DOHH2 (cell line): ENCODE measurements around the gene APLF.

Experiments used
- H3F3A ChIP-seq: fragments of 200-600 bp; sonication (generic), shearing (Covaris generic); 2 replicates; pipeline ENCODE4 v1.6.0; 2016; ENCODE audit warnings: antibody characterized with exemption, mild to moderate bottlenecking; ENCODE audit not compliant: control insufficient read depth, insufficient read depth
- H3K27ac ChIP-seq: fragments of 200-600 bp; sonication (generic); 2 replicates; pipeline ENCODE4 v1.5.1; 2014; ENCODE audit warnings: low read depth, mild to moderate bottlenecking, low read length, moderate library complexity
- H3K27me3 ChIP-seq: fragments of 200-600 bp; sonication (generic); 2 replicates; pipeline ENCODE4 v1.6.1; 2014; ENCODE audit warnings: mild to moderate bottlenecking, low read length, mixed read lengths; ENCODE audit not compliant: control insufficient read depth
- H3K36me3 ChIP-seq: fragments of 200-600 bp; sonication (generic); 2 replicates; pipeline ENCODE4 v1.6.1; 2014; ENCODE audit warnings: mild to moderate bottlenecking, low read length, moderate library complexity, mixed read lengths; ENCODE audit not compliant: control insufficient read depth
- H3K4me1 ChIP-seq: fragments of 200-600 bp; sonication (generic); 2 replicates; pipeline ENCODE4 v1.6.1; 2014; ENCODE audit warnings: mild to moderate bottlenecking, low read length, mixed read lengths; ENCODE audit not compliant: control insufficient read depth
- H3K4me2 ChIP-seq: fragments of 200-600 bp; sonication (generic); 2 replicates; pipeline ENCODE4 v1.6.0; 2014; ENCODE audit warnings: mild to moderate bottlenecking, low read length, moderate library complexity
- H3K4me3 ChIP-seq: fragments of 200-600 bp; sonication (generic); 2 replicates; pipeline ENCODE4 v1.5.1; 2014; ENCODE audit warnings: mild to moderate bottlenecking, low read length, mixed read lengths
- H3K79me2 ChIP-seq: fragments of 200-600 bp; sonication (generic); 2 replicates; pipeline ENCODE4 v1.6.1; 2014; ENCODE audit warnings: mild to moderate bottlenecking, low read length, mixed read lengths; ENCODE audit not compliant: control insufficient read depth
- H3K9me2 ChIP-seq: fragments of 200-600 bp; sonication (generic); replicated peaks from 2 replicates; pipeline ENCODE4 v1.6.1; 2014; ENCODE audit warnings: mild to moderate bottlenecking, low read length, mixed read lengths; ENCODE audit not compliant: control insufficient read depth
- H3K9me3 ChIP-seq: fragments of 200-600 bp; sonication (generic); 2 replicates; pipeline ENCODE4 v1.6.1; 2014; ENCODE audit warnings: antibody characterized with exemption, low read length, mixed read lengths; ENCODE audit not compliant: control insufficient read depth, insufficient read depth
- H4K20me1 ChIP-seq: fragments of 200-600 bp; sonication (generic); 2 replicates; pipeline ENCODE4 v1.6.0; 2014; ENCODE audit warnings: low read depth, mild to moderate bottlenecking, antibody characterized with exemption, low read length, moderate library complexity; ENCODE audit not compliant: control insufficient read depth, insufficient read depth
- EZH2phosphoT487 ChIP-seq: fragments of 200-600 bp; sonication (generic); IDR thresholded peaks from 2 replicates; pipeline ENCODE4 v1.6.1; 2017; ENCODE audit warnings: borderline replicate concordance, mild to moderate bottlenecking, antibody characterized with exemption, low read length, moderate library complexity, mixed read lengths
- TF ChIP-seq, protein P1 (sequence below): fragments of 200-600 bp; sonication (generic); IDR thresholded peaks from one replicate; pipeline ENCODE4 v1.5.1; 2014; ENCODE audit warnings: antibody characterized with exemption, mild to moderate bottlenecking, low read depth, low read length; ENCODE audit not compliant: poor library complexity, severe bottlenecking

Gene APLF

DNA sequence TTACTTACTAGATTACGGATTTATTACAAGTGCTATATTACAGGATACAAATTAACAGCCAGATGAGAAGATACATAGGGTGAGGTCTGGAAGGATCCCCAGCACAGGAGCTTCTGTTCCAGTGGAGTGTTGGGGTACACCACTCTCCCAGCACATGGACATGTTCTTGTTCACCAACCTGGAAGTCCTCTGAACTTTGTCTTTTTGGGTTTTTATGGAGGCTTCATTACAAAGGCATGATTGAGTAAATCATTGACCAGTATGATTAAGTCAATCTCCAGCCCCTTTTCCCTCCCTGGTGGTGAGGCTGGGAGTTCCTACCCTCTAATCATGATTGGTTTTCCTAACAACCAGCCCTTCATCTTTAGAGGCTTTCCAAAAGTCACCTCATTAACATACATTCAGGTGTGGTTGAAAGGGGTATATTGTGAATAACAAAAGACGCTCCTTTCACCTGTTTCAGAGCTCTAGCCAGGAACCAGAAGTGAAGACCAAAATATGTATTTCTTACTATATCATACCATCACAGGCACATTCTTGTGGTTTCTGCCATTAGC, 38.3 kb downstream of the APLF start:
- H3K4me1 ChIP-seq, result no peaks in the 10 kb centered on the region
- H3K79me2 ChIP-seq, result no peaks in the 10 kb centered on the region
- no peaks in the 10 kb centered on the region for H3K27me3 ChIP-seq
- TF ChIP-seq, protein P1, sequence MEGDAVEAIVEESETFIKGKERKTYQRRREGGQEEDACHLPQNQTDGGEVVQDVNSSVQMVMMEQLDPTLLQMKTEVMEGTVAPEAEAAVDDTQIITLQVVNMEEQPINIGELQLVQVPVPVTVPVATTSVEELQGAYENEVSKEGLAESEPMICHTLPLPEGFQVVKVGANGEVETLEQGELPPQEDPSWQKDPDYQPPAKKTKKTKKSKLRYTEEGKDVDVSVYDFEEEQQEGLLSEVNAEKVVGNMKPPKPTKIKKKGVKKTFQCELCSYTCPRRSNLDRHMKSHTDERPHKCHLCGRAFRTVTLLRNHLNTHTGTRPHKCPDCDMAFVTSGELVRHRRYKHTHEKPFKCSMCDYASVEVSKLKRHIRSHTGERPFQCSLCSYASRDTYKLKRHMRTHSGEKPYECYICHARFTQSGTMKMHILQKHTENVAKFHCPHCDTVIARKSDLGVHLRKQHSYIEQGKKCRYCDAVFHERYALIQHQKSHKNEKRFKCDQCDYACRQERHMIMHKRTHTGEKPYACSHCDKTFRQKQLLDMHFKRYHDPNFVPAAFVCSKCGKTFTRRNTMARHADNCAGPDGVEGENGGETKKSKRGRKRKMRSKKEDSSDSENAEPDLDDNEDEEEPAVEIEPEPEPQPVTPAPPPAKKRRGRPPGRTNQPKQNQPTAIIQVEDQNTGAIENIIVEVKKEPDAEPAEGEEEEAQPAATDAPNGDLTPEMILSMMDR, result no peak
- no peak for TF ChIP-seq EZH2phosphoT487
- no peaks in the 10 kb centered on the region for H4K20me1 ChIP-seq
- peaks cover 3% of the 10 kb centered on the region; the same call in 1 of the 2 replicates for H3K36me3 ChIP-seq
- H3F3A ChIP-seq, result no peaks in the 10 kb centered on the region
- H3K27ac ChIP-seq, result no peak overlapping the region
- no peak overlapping the region for H3K4me2 ChIP-seq
- H3K9me2 ChIP-seq, result no peaks in the 10 kb centered on the region
- H3K4me3 ChIP-seq, result no peak overlapping the region
- H3K9me3 ChIP-seq, result no peaks in the 10 kb centered on the region

DNA sequence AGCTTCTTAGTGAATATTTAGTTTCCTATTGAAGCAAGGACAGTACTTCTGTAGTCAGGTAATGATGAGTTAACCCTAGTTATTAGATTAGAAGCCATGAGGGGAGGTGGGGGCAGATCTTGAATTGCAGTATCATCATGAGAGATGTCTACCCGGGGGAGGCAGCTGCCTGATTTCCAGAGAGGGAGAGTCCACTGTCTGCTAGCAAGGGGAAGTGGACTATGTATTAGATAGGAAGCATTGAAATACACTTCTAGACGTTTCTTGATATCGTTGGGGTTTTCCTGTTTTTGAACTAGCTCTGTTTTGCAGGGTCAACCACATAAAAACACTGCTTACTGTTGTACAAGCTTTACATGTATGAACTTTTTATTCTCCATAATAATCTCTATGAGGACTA, 38.8 kb downstream of the APLF start:
- Histone ChIP-seq H3K4me1 (no peaks in the 10 kb centered on the region), H3K9me2 (no peaks in the 10 kb centered on the region), H4K20me1 (no peaks in the 10 kb centered on the region), H3K9me3 (no peaks in the 10 kb centered on the region), H3F3A (no peaks in the 10 kb centered on the region), H3K27me3 (no peaks in the 10 kb centered on the region), H3K4me3 (no peak overlapping the region), H3K27ac (no peak overlapping the region), H3K79me2 (no peaks in the 10 kb centered on the region), H3K36me3 (peaks cover 3% of the 10 kb centered on the region; the same call in 1 of the 2 replicates), H3K4me2 (no peak overlapping the region)
- TF ChIP-seq EZH2phosphoT487, result no peak
- TF ChIP-seq, protein P1, result no peak

DNA sequence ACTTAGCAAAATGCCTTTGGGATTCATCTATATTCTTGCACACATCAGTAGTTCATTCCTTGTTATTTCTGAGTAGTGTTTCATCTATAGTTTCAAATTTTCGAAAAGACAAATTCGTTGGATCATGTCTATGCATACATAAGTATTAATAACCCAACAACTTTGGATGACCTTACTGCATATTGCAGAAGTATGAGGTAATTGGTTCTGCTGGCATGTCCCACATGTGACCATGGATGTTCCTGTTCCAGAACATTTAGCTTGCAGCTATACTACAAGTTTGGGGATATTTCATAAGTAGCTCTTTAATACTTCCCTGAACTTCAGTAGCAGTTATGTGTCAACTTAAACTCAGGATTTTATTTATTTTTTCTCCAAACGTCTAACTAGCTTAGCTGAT, 44.9 kb downstream of the APLF start:
- Histone ChIP-seq H3K4me3 (no peak overlapping the region), H3K27me3 (no peaks in the 10 kb centered on the region), H3K4me1 (no peaks in the 10 kb centered on the region), H3K27ac (no peak overlapping the region), H3K9me2 (no peaks in the 10 kb centered on the region), H3K4me2 (no peak overlapping the region), H4K20me1 (no peaks in the 10 kb centered on the region), H3F3A (no peaks in the 10 kb centered on the region; the same call in 1 of the 2 replicates), H3K36me3 (peaks cover 3% of the 10 kb centered on the region; the same call in 1 of the 2 replicates), H3K79me2 (no peaks in the 10 kb centered on the region), H3K9me3 (no peaks in the 10 kb centered on the region)
- TF ChIP-seq EZH2phosphoT487, result no peak
- TF ChIP-seq, protein P1, result no peak
